CD4-positive, alpha-beta T cell treated with Interleukin-2 at 100 ng/mL for 4 hours (primary cell): ENCODE measurements around the gene ATP2A1.
"Not testable (repeated sequence)": the region's sequence is repeated elsewhere in the genome, so short reads cannot be mapped to it uniquely, and the experiment has no call there.

ENCODE experiments used
- DNase-seq: peaks from one replicate; pipeline ENCODE4 v3.0.0-alpha.2; 2020; ENCODE audit warnings: low spot score

The ATP2A1 gene

GRCh38 chr16:28935924-28936783 is 57.9 kb downstream of the ATP2A1 start:
- peak; percentile 80 for DNase-seq

DNA sequence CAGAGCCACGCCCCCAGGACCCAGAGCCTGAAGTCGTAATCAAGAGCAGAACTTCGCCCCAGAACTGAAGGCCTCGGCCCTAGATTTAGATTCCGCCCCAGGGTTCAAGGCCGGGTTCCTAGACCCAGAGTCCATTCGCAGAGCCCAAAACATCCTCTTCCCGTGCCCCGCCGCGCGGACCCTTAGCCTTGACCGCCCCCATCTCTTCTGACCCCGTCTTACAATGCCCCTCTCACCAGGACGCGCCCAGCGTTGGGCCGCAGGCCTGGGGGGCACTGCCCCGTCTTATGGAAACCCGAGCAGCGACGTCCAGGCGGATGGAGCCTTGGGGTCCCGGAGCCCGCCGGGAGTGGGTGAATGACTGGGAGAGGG is 58.5 kb downstream of the ATP2A1 start:
- DNase-seq = no peak

GRCh38 chr16:28937222-28937876 is 59.1 kb downstream of the ATP2A1 start:
- no peak for DNase-seq

- DNase-seq = no peak
Measured at GRCh38 chr16:28938721-28939120, 60.4 kb downstream of the ATP2A1 start.

GRCh38 chr16:28939825-28940224 is 61.5 kb downstream of the ATP2A1 start:
- DNase-seq = not testable (repeated sequence)

- no peak for DNase-seq
Measured at GRCh38 chr16:28943281-28943680, 65.0 kb downstream of the ATP2A1 start.

DNA sequence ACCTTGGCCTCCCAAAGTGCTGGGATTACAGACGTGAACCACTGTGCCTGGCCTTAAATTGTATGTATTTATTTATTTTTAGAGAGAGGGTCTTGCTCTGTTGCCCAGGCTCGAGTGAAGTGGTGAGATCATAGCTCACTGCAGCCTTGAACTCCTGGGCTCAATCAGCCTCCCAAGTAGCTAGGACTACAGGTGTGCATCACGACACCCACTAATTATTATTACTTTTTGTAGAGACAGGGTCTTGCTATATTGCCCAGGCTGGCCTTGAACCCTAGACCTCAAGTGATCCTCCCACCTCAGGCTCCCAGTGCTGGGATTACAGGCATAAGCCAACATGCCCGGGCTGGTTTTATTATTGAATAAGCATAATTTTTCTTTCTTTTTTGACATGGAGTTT is 68.4 kb downstream of the ATP2A1 start:
- no peak for DNase-seq

GRCh38 chr16:28950648-28951409 is 72.5 kb downstream of the ATP2A1 start, which contains the start of gene NFATC2IP:
TSS of gene NFATC2IP (plus strand) at chr16:28950937. CDS start at chr16:28951012, 75 bp downstream.
- DNase-seq = peak; percentile 100

DNA sequence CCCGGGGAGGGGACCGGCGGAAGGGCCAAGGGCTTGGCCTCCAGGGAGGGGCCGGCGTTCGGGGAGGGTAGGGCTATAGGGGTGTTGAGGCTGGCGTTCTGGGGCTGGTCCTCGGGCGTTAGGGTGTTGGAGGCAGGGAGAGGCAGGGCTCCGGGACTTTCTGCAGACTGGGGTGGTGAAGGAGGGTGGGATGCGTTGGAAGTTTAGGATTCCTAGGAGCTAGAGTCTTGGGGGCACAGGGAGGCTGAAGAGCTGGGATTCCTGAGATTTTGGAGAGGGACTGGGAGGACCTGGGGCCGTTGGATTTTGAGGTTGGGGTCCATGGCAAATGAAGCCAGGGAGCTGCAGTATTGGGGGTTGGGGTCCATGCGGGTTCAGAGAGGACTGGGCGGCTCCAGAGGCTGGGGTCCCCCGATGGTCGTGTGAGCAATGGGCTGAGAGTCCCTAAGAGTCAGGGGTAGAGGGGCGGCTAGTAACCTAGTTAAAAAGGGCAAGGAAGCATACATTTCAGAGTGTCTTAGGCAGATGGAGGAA is 73.2 kb downstream of the ATP2A1 start:
- peak; percentile 6 for DNase-seq
